ENCODE data around the gene NR3C2.
"Not testable (repeated sequence)": the region's sequence is repeated elsewhere in the genome, so short reads cannot be mapped to it uniquely, and the experiment has no call there.

The NR3C2 gene

DNA sequence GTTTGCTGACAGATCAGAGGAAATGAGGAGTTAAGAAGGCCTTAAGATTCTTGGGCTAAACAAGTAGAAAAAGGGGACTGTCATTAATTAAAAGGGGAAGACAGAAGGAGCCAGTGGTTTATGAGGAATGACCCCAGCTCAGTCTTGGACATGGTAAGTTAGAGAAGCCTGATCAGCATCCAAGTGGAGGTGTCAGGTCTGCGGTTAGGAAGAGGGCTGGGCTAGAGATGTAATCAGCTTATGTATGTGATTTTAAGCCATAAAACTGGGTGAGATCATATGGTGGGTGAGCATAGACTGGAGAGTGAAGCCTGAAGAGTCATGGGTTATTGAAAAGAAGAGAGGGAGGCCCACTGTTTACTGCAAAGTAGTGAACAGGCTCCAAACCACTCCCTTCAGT, 246.1 kb downstream of the NR3C2 start:
- Histone ChIP-seq H3K4me3 (ENCODE audit: low read depth, low read length) (no peak overlapping the region), H3K36me3 (replicated peaks) (no peaks in the 10 kb centered on the region), H3K27ac (no peak overlapping the region), H3K27me3 (replicated peaks) (no peaks in the 10 kb centered on the region)
- DNase-seq, result no peak
- in situ Hi-C loops (cut with HindIII; ENCODE audit: low pct_ligation_motif_present, low sequenced_read_pairs), result no loop called here
- TF ChIP-seq, protein P1, sequence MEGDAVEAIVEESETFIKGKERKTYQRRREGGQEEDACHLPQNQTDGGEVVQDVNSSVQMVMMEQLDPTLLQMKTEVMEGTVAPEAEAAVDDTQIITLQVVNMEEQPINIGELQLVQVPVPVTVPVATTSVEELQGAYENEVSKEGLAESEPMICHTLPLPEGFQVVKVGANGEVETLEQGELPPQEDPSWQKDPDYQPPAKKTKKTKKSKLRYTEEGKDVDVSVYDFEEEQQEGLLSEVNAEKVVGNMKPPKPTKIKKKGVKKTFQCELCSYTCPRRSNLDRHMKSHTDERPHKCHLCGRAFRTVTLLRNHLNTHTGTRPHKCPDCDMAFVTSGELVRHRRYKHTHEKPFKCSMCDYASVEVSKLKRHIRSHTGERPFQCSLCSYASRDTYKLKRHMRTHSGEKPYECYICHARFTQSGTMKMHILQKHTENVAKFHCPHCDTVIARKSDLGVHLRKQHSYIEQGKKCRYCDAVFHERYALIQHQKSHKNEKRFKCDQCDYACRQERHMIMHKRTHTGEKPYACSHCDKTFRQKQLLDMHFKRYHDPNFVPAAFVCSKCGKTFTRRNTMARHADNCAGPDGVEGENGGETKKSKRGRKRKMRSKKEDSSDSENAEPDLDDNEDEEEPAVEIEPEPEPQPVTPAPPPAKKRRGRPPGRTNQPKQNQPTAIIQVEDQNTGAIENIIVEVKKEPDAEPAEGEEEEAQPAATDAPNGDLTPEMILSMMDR (IDR thresholded peaks at IDR 0.05; ENCODE audit: low read depth, low read length, missing control alignments), result no peak

DNA sequence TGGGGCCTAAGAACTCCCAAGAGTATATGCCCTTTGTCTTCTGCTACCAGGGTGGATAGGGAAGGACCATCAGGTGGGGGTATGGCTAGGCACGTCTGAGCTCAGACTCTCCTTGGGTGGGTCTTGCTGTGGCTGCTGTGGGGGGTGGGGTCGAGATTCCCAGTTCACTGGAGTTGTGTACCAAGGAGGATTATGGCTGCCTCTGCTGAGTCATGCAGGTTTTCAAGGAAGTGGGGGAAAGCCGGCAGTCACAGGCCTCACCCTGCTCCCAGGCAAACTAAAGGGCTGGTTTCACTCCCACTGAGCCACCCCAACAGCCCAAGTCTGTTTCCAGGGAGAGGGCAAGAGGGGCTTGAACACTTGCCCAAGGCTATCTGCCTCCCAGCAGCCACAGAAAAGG, 249.7 kb downstream of the NR3C2 start:
- Histone ChIP-seq H3K27me3 (replicated peaks) (no peaks in the 10 kb centered on the region), H3K36me3 (replicated peaks) (no peaks in the 10 kb centered on the region), H3K27ac (no peak overlapping the region), H3K4me3 (ENCODE audit: low read depth, low read length) (no peak overlapping the region)
- no peak for DNase-seq
- in situ Hi-C loops (cut with HindIII; ENCODE audit: low pct_ligation_motif_present, low sequenced_read_pairs), result no loop called here
- TF ChIP-seq, protein P1 (IDR thresholded peaks at IDR 0.05; ENCODE audit: low read depth, low read length, missing control alignments), result no peak

DNA sequence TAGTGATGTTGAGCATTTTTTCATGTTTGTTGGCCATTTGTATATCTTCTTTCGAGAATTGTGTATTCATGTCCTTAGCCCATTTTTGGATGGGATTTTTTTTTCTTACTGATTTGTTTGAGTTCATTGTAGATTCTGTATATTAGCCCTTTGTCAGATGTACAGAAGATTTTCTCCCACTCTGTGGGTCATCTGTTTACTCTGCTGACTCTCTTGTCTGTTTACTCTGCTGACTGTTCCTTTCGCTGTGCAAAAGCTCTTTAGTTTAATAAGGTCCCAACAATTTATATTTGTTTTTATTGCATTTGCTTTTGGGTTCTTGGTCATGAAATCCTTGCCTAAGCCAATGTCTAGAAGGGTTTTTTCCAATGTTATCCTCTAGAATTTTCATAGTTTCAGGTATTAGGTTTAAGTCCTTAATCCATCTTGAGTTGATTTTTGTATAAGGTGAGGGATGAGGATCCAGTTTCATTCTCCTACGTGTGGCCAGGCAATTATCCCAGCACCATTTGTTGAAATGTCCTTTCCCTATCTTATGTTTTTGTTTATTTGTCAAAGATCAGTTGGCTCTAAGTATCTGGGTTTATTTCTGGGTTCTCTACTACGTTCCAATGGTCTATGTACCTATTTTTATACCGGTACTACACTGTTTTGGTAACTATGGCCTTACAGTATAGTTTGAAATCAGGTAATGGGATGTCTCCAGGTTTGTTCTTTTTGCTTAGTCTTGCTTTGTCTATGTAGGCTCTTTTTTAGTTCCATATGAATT, 254.6 kb downstream of the NR3C2 start:
- in situ Hi-C loops (cut with HindIII; ENCODE audit: low pct_ligation_motif_present, low sequenced_read_pairs); H3K36me3 ChIP-seq (replicated peaks); H3K4me3 ChIP-seq (ENCODE audit: low read depth, low read length); DNase-seq; H3K27ac ChIP-seq; H3K27me3 ChIP-seq (replicated peaks): not testable (repeated sequence)

DNA sequence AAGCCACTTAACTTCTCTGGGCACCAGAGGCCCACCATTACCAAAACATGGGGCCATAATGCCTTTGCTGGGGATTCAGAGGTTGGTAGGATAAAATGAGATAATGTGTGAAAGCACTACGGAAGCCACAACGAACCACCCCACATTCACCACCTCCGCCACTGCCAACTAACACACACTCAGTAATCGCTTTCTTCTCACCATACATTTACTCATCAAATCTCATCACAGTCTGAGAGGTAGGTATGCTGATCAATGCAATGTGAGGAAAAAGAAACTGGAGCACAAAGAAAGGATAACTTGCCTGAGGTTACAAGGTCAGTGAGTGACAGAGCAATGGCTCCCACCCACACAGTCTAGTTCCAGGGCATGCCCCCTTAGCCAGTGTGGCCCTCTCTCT, 257.3 kb downstream of the NR3C2 start:
- H3K36me3 ChIP-seq (replicated peaks), result no peaks in the 10 kb centered on the region
- no peaks in the 10 kb centered on the region for H3K27me3 ChIP-seq (replicated peaks)
- no peak overlapping the region for H3K4me3 ChIP-seq (ENCODE audit: low read depth, low read length)
- DNase-seq, result no peak
- H3K27ac ChIP-seq, result no peak overlapping the region
- in situ Hi-C loops (cut with HindIII; ENCODE audit: low pct_ligation_motif_present, low sequenced_read_pairs), result no loop called here
- TF ChIP-seq, protein P1 (IDR thresholded peaks at IDR 0.05; ENCODE audit: low read depth, low read length, missing control alignments), result no peak

DNA sequence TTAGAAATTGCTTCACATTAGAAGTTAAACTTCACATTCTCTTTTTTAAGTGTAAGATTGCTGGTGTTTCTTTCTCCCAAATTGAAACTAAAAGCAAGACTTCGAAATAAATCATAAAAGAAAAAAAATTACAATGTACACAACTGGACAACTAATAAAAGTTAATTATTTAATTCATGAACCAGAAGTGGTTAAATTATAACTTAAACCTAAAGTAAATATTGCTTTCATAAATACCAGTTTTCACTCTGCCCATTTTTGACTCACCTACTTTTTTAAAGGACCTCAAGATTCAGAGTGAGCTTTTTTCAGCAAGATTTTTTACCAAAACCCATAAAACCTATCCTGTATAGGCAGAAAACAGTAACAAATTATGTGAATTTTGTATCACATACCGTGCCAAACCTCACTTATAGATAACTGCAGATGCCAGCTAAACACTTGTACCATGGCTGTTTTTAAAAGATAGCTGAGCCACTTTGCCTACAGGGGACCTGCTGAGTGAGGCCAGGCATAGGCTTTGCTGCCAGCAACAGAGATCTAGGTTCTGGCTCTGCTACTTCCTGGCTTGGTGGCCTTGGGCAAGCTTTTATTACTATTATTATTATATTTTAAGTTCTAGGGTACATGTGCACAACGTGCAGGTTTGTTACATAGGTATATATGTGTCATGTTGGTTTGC, 259.8 kb downstream of the NR3C2 start:
- TF ChIP-seq, protein P1 (IDR thresholded peaks at IDR 0.05; ENCODE audit: low read depth, low read length, missing control alignments), result no peak

DNA sequence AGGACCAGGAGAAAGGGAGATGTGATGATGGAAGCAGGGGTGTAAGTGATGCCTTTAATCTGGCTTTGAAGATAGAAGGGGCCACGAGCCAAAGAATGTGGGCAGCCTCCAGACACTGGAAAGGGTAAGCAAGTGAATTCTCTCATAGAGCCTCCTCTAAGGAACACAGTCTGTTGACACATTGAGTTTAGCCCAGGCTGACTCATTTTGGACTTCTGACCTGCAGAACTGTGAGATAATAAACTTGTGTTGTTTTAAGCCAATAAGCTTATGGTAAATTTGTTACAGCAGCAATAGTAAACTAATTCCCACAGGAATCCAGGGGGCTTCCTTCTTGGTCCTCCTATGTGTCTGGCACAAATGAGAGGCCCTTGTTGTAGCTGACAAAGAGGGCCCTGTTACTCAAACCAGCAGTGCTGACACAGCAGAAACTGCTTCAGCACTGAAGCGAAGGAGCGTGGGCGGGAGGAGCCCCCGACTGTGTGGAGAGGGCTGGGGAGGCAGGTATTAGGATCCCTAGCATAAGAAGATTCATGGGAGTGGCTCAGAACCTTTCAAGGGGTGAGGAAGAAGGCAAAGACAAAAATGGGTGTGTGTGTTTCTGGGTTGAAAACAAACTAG, 268.7 kb downstream of the NR3C2 start:
- no peaks in the 10 kb centered on the region for H3K36me3 ChIP-seq (replicated peaks)
- H3K27me3 ChIP-seq (replicated peaks), result no peaks in the 10 kb centered on the region
- no peak overlapping the region for H3K4me3 ChIP-seq (ENCODE audit: low read depth, low read length)
- in situ Hi-C loops (cut with HindIII; ENCODE audit: low pct_ligation_motif_present, low sequenced_read_pairs), result no loop called here
- no peak overlapping the region for H3K27ac ChIP-seq
- TF ChIP-seq, protein P1 (IDR thresholded peaks at IDR 0.05; ENCODE audit: low read depth, low read length, missing control alignments), result no peak
- DNase-seq, result peak; percentile 7

More for the DNA sequence above, 259.8 kb downstream of the NR3C2 start:
- Histone ChIP-seq H3K27me3 (replicated peaks) (no peaks in the 10 kb centered on the region), H3K4me3 (ENCODE audit: low read depth, low read length) (no peak overlapping the region), H3K36me3 (replicated peaks) (no peaks in the 10 kb centered on the region), H3K27ac (no peak overlapping the region)
- no peak for DNase-seq
- in situ Hi-C loops (cut with HindIII; ENCODE audit: low pct_ligation_motif_present, low sequenced_read_pairs), result no loop called here

Measured in brain microvascular endothelial cell (primary cell).